Germinal center (tissue), 1 donor: ENCODE results near the gene TNFRSF1A.
"Not testable (repeated sequence)": the region's sequence is repeated elsewhere in the genome, so short reads cannot be mapped to it uniquely, and the experiment has no call there.

Experiments used
- DNase-seq: peaks from one replicate; pipeline ENCODE4 v3.0.0; 2012; ENCODE audit warnings: mixed read lengths, low spot score

The TNFRSF1A gene

GRCh38 chr12:6302621-6303020 lies 39.3 kb downstream of the TNFRSF1A start:
- no peak for DNase-seq

- DNase-seq = no peak
Measured at GRCh38 chr12:6301721-6302120, 40.2 kb downstream of the TNFRSF1A start.

GRCh38 chr12:6297170-6297569 lies 44.7 kb downstream of the TNFRSF1A start:
- no peak for DNase-seq

- no peak for DNase-seq
Measured at GRCh38 chr12:6295094-6295811, 46.6 kb downstream of the TNFRSF1A start.

- no peak for DNase-seq
Measured at GRCh38 chr12:6294156-6295093, 47.5 kb downstream of the TNFRSF1A start.

- DNase-seq = no peak
Measured at GRCh38 chr12:6292606-6293005, 49.3 kb downstream of the TNFRSF1A start.

- not testable (repeated sequence) for DNase-seq
Measured at GRCh38 chr12:6289906-6290305, 52.0 kb downstream of the TNFRSF1A start.

GRCh38 chr12:6289081-6289480 lies 52.8 kb downstream of the TNFRSF1A start:
- not testable (repeated sequence) for DNase-seq

GRCh38 chr12:6288235-6288634 lies 53.6 kb downstream of the TNFRSF1A start:
- DNase-seq = no peak

- no peak for DNase-seq
Measured at GRCh38 chr12:6285532-6286306, 56.2 kb downstream of the TNFRSF1A start.

- peak; percentile 88 for DNase-seq
Measured at GRCh38 chr12:6285063-6285477, 56.8 kb downstream of the TNFRSF1A start.

- DNase-seq = no peak
Measured at GRCh38 chr12:6284273-6284672, 57.6 kb downstream of the TNFRSF1A start.

GRCh38 chr12:6282453-6282840 lies 59.4 kb downstream of the TNFRSF1A start:
- DNase-seq = no peak

GRCh38 chr12:6281081-6281809 lies 60.6 kb downstream of the TNFRSF1A start:
- no peak for DNase-seq

GRCh38 chr12:6280672-6281071 lies 61.2 kb downstream of the TNFRSF1A start:
- no peak for DNase-seq

GRCh38 chr12:6280053-6280469 lies 61.8 kb downstream of the TNFRSF1A start:
- no peak for DNase-seq

- no peak for DNase-seq
Measured at GRCh38 chr12:6279631-6280030, 62.2 kb downstream of the TNFRSF1A start.

GRCh38 chr12:6279256-6279628 lies 62.6 kb downstream of the TNFRSF1A start:
- DNase-seq = no peak
